RPMI8226 (cell line): ENCODE data around the gene EGFL8.
A peak's percentile ranks its signal among the peaks of the same experiment; 100 is the strongest.

ENCODE experiments used
- DNase-seq: peaks from one replicate; pipeline ENCODE4 v3.0.0-alpha.2; 2015

EGFL8 gene

DNA sequence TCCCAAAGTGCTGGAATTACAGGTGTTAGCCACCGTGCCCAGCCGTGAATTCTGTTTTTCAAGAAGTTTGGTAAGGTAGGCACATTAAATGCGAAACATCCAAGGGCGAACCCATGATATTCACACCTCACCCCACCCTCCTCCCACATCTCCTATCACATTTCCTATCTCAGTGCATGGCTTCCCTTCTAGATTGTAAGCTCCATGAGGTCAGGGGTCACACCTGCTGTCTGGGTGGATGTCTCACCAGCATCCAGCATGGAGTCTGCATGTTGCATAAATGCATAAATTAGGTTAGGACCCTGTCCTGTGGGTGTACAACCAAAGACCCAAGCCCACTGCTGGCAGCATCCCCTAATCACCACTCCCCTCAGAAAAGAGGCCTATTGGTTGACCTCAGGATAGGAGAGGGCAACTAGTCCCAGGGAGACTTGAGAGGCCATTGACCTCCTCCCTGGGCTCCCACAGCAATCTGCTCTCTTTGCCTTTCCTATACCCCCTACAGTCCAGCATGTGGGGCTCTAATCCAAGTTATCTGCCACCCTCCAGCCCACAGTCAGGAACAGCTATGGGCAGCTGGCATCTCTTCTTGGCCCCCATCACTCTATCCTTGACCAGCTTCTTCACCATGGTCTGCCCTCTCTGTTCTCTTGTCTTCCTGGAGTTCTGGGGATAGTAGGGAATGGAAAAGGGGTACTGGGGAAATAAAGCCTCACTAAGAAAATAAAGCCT lies 16.8 kb upstream of the EGFL8 start:
- DNase-seq: no peak

DNA sequence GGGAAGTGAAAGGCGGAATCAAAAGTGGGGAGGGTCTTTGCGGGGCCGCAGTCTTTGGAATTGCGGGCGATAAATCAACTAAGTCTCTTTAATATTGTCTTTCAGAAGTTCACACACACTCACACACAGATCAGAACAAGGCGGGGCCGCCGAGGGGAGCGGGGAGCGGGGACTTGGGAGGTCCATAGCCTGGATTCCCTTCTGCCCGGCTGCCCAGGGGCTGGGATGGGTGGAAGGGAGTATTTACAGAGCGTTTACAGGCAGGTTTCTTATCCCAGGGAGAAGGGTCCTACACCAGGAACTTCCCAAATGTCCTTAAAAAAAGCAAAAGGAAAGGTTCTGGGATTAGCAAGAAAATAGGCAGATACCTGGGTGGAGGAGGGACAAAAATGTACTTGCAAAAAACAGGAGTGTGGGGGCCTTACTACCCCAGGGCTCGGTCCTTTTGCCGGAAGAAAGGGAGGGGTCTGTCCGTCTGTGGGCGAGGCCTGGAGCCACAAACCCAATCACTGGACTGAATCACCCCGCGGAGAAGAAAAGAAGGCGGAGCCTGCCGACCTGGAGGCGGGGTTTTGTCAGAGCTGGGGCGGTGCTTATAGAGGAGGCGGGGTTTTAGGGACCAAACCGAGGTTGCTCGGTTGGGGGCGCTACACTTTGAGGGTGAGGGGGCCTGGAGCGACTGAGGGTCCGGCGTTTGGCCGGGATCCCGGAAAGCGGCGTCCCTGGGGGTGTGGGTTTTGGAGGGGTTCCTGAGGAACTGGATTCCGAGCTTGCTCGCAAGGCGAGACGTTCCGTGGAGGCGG lies 15.9 kb upstream of the EGFL8 start:
- DNase-seq: no peak

DNA sequence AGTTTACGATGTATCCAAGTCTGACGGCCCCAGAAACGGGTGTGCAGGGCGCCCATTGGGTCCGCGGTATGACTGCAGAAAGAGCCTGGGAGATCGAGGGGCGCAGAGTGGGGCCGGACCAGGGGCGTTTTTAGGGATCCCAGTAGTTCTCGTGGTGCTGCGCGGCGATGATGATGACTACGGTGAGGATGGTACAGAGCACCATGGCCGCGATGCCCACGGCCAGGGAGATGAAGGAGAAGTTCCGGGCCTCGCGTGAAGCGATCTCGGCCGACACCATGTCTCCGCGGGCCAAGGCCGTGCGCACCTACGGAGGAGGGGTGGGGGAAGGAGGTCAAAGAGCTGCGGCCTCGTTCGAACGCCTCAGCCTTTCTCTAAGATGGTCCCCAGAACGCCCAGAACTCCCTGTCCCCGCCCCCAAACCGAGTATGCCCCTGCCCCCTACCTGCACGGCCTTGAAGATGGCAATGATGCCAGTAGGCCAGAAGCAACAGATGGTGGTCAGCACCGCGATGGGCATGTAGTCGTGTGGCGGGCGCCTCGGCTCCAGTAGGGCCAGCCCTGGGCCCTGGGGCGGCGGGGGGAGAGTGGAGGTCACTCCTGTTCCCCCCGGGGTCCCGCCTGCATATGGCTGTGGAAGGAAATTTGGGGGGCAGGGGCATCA lies 15.2 kb upstream of the EGFL8 start:
- DNase-seq: no peak

DNA sequence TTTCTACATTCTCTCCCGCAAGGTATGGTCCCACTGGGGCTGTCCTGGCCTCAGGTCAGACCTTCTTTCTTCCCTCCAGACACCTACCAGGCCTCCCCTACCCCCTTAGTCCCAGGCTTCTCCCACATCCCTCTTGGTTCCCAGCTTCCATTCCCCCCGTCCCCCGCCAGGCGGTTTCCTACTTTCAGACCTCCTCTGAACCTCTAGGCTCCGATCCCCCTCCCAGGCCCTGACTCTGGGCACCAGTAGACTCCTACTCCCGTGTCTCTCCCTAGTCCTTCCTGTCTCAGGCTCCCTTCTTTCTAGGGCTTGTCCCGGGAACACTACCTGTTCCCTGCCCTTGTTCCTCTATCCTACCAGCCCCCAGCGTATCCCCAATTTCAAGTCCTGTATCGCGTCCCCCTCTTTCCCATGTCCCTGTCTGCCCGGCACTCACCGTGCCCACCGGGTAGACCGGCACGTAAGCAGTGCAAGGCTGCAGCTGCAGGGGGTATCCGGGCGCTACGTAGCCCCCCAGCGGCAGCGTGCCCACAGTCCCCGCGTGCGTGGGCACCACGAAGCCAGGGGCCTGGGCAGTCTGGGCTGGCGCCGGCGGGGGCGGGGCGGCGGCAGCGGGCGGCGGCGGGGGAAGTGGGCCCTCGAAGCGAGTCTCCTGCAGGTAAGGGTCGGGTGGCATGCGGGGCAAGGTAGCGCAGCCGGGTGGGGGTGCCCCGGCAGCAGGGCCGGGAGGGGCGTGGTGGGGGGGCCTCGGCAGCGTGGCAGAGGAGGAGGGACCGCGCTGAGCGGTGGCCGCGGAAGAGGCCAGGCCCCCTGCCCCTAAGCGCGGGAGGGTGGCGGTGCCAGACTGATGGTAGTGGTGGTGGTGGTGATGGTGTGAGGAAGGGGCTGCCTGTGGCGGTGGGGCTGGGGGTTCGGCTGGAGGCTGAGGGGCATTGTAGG lies 14.2 kb upstream of the EGFL8 start:
- DNase-seq: no peak

DNA sequence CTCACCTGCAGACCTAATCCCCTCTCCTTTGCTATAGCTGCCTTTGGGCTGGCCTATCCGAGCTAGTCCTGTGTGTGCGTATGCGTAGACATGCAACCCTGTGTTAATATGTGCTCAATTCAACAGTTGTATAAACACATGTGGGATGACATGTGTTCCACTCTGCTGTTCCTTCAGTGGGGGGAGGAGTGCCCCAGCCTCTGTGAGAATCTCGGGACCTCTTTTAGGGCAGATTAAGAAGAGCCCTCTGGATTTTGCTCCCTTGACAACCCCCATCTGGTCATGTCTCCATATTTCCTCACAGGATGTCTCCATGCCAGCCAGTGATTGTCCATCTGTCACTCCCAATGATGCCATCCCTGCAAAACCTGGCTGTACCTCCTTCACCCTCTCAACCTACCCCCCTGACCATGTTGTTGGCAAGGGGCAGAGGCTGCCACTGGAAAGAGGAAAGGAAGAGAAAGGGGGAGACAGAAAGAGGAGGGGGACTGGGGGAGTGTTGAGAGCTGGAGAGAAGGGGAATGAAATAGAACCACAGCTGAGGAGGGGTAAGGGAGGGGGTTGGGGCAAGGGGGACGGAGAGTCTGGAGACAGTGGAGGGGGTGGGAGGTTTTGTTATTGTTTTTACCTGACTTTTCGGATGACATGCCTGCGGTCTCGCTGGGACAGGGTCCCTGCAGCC lies 13.1 kb upstream of the EGFL8 start:
- no peak for DNase-seq

DNA sequence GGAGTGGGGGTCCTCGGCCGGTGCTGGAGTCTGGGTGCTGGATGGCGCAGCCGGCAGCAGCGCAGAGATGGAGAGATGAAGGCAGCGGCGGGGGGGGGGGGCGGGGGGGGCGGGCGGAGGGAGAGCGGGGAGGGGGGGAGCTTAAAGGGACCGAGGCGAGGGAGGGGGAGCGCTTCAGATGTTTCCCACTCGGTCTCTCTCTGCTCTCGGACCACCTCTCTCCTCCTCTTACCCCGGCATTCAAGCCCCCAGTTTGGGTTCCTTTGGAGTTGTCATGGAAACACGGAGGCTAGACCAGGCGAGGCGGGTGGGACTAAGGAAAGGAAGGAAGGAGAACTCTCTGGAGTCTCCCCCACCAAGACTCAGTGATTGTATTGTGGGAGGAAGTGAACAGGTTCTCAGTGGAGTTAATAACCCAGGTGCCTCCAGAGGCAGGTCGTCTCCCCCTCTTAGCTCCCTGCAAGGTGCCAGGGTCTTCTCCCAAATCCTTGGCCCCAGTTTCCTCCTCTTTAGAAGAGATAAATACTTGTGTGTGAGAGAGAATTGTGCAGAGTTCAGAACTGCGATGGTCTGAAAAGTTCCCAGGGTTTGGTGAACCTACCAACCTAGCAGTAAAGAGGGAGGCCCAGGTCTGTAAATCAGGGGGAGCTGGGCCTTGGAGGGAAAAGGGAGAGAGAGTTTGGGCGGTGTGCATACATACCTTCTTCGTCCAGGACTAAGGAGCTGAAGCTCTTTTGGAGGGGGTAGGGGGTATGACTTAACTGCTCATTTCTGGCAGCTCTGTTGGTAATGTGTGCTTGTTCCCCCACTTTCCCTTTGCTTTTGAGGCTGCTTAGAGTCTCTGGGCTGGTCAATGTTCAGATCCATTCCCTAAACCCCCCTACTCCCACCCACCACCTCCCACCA lies 12.3 kb upstream of the EGFL8 start, which contains the start of gene PRRT1:
Gene PRRT1, minus strand, starts transcription at position 77 of the 906 bp plus-strand sequence. CDS start 112 bp downstream, outside the sequence.
- no peak for DNase-seq

DNA sequence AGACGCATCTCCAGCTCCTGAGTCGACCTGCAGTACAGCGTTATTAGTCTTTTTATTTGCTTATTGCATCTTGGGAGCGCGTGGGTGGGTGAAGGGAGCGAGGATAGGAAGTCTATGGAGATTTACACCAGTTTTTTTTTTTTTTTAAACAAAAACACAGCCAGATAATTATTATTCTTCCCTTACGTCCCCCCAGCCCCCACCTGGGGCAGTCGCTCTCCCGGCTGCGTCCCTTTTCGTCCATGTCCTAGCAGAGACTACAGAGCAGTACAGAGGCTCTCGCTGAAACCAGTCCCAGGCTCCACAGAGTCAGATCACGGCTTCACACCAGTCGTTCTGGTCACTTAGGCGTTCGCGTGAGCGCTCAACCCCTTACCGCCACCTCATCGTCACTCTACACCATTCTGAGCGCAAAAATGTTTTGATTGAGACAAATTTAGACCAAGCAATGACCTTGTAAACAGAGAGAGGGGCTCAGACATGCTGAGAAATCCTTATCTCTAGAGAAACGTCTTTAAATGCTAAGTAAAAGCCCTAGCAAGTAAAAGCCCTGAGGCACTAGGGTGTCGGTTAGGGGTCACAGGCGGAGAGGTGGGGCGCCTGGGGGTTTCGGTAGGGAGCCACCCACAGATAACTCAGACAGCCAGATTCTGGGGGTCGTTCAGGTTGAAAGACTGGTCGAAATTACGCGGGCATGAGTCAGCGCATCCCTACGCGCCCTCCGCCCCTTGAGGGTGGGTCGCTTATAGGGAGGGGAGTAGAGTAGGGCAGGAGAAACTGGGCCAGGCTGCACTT lies 11.4 kb upstream of the EGFL8 start:
- no peak for DNase-seq

DNA sequence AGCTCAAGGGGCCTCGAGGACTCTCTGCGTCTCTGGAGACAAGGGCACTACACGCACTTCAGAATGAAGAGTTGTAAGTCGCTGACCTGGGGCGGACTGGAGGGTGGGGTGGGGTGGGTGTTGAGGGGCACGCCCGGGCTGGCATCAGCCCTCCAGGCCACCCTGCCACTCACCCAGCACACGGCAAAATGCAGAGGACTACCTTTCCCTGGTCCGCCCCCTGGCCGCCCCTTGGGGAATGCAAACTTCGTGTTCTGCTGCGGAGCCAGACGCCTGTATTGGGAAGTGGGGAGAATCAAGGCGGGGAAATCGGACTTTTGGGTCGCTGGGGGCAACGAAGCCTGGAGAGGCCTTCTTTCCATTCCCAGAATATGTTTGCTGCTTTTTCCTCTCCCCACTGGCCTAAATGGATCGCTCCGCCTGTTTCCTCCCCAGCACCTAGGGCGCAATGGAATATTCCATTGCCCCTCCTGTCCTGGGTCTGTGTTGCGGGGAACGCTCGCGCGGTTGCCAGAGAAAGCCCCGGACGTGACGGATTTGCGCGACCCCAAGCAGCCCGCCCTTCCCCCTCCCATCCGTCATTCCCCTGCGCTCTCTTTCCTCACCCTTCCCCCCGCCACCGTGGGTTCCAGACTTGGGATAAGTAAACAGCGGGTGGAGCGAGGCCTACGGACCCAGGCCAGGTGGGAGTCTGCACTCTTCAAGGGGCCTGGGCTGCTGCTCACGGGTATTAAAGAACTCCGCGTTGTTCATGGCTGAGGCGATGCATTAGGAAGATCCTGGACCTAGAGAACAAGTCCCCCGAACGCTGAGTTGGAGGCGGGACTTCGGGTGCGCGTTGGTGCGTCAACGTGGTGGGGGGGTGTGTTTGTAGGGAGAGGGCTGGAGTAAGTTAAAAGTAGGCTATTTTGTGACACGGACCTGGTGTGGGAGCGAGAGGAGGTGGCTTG lies 10.6 kb upstream of the EGFL8 start, which contains the start of gene PPT2:
Gene PPT2, plus strand, starts transcription at position 578 of the 950 bp plus-strand sequence. CDS start 454 bp downstream, outside the sequence.
- peak; percentile 58 for DNase-seq

DNA sequence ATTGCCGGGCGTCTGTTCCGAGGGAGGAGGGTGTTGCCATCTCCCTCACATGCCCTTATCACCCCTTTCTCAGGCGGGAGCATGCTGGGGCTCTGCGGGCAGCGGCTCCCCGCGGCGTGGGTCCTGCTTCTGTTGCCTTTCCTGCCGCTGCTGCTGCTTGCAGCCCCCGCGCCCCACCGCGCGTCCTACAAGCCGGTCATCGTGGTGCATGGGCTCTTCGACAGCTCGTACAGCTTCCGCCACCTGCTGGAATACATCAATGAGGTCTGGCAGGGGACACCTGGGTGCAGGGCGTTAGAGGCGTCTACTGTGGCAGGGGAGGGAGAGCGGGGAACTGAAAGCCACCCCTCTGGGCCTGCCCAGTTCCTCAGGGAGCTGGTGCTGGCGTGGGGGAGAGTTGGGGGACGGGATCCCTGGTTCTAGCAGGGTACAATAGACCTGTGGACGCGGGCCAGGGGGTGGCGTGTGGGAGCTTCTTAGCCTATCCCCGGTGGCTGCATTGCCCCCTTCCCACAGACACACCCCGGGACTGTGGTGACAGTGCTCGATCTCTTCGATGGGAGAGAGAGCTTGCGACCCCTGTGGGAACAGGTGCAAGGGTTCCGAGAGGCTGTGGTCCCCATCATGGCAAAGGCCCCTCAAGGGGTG lies 9.8 kb upstream of the EGFL8 start:
- DNase-seq: peak; percentile 90

DNA sequence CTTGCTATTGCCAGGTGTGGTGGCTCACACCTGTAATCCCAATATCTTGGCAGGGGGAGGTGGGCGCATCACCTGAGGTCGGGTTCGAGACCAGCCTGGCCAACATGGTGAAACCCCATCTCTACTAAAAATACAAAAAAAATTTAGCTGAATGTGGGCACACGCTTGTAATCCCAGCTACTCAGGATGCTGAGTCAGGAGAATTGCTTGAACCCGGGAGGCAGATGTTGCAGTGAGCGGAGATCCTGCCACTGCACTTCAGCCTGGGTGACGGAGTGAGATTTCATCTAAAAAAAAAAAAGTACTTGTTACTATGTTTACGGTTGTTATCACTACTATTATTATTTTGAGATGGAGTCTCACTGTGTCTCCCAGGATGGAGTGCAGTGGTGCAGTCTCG lies 7.5 kb upstream of the EGFL8 start:
- no peak for DNase-seq

DNA sequence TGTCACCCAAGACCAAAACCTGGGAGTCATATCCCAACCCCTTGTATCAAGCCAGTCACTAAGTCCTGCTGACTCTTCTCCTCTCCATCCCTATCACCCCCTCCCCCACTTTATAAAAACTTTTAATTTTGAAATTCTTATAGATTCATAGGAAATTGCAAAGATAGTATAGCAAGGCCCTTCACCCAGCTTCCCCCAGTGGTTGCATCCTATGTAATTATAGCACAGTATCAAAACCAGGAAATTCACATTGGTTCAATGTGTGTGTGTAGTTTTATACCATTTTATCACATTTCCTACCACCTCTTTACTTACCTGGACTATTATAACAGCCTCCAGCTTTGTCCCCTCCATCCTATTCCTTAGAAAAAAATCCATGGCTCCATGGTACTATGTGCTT lies 6.3 kb upstream of the EGFL8 start:
- DNase-seq: no peak

DNA sequence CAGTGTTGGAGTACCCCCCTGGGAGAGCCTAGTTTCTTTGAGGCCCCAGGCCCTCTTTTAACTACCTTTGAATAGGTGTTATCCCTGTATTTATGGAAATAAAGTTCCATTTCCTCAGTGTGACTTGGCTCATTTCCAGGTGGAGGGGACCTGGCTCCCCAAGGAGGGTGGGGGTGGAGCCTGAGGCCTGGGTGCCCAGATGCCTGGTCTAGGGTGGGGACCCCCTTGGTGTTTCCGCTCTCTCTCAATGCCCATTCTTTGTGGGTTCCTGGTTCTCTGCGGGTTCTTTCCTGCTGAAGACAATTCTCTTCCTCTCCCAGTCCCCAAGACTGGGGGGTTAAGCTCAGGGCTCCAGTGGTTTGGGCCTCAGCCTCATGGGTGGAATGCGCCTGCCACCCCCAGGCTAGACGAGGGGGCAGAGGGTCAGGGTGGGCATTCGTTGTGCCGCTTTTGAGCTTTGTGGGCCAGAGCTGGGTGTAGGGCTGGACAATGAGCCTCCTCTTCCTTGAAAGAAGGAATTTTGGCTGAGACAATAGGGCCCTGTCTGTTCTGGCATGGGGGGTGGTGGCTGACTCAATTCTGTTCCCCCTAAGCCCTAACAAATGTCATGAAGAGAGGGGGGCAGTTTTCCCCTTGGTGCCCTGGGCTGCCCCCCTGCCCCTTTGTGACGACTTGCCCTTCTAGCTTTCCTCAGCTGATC lies 686 bp upstream of the EGFL8 start:
- no peak for DNase-seq

DNA sequence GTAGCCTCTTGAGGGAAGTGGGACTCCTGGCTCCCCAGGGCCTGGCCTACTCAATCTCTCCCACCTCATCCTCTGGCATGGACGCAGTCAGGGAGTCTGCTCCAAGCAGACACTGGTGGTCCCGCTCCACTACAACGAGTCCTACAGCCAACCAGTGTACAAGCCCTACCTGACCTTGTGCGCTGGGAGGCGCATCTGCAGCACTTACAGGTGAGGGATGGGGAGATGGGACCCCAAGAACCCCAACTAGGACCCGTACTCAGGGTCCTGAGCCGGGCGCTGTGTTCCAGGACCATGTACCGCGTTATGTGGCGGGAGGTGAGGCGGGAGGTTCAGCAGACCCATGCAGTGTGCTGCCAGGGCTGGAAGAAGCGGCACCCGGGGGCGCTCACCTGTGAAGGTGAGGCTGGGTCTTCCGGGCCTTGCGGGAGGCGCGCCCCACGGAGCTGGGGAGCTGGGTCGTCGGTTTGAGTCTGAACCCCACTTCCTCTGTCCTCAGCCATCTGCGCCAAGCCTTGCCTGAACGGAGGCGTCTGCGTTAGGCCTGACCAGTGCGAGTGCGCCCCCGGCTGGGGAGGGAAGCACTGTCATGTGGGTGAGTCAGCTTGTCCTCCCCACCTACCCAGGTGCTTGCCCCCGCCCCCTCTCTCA lies 2.1 kb downstream of the EGFL8 start:
- no peak for DNase-seq

DNA sequence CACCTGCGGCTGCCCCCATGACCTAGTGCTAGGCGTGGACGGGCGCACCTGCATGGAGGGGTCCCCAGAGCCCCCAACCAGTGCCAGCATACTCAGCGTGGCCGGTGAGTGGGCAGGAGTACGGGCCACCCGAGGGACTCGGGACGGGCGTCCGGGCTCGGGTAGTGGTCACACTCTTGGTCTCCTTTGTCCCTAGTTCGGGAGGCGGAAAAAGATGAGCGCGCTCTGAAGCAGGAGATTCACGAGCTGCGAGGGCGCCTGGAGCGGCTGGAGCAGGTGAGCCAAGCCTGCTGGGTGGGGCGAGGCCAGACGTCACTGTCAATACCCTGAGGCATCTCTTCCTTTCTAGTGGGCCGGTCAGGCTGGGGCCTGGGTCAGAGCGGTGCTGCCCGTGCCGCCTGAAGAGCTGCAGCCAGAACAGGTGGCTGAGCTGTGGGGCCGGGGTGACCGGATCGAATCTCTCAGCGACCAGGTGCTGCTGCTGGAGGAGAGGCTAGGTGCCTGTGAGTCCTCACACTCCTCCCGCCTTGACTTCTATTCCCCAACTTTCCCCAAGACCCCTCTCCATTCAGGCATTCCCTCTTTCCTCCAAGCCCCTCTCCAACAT lies 2.9 kb downstream of the EGFL8 start:
- no peak for DNase-seq

DNA sequence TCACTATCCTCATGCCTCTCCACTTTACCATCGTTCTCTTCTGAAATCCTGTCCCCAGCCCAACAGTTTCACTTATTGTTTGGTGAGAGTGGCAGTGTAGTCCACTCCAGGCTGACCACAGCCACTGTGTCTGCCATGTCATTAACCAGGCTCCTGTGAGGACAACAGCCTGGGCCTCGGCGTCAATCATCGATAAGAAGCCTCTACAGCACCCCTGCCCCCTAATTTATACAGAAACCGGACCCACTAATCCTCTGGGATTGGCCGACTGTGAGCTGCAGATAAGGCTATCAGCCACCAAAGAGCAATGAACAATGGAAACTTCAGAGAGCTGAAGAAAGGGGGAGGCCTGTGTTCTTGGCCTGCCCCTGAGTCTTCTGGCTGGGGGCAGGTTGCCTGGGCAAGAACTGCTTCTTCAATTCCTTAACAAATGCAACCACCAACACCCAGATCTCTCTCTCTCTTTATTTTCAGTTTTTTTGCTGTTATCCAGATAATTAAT lies 3.4 kb downstream of the EGFL8 start:
- DNase-seq: no peak

DNA sequence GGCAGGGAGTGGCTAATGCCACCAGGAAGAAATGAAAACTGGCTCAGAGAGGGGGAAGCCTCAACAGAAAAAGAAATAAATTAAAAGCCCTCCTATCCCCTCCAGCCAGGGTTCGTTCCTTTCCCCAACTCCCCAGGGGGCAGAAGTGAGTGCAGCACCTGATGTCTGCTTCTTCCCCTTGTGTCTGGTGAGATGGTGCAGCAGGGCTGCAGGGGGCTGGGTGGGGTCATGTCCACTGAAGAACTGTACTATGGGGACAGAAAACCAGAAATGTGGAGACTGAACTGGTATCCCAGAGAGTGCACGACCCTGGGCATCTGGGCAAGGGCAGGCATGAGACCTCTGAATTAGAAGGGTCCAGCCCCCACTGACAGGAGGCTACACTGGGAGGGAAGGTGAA lies 4.0 kb downstream of the EGFL8 start:
- no peak for DNase-seq
